SH-SY5Y (cell line): Measurements from ENCODE around the gene TBC1D24.

ENCODE experiments used
- GATA2 ChIP-seq: IDR thresholded peaks from 2 replicates; pipeline ENCODE4 v1.6.1; 2011; ENCODE audit warnings: mild to moderate bottlenecking, low read depth, low read length
- GATA3 ChIP-seq: IDR thresholded peaks from 2 replicates; pipeline ENCODE4 v1.6.1; 2011; ENCODE audit warnings: low read depth, mild to moderate bottlenecking, low read length, moderate library complexity

- no peak for TF ChIP-seq GATA2
- TF ChIP-seq GATA3 = no peak
These were observed 6.0 kb downstream of the TBC1D24 start for GRCh38 chr16:2480948-2481347.
